Spinal cord (tissue), 4 donors: ENCODE measurements around the gene EDA. TPM values are rescaled to one million over a fixed set of nuclear protein-coding genes. Genes with fewer than 3 reads are reported as not detected.
A peak's percentile ranks its signal among the peaks of the same experiment; 100 is the strongest.

Source experiments
- polyA plus RNA-seq, 2 donors: library from polyadenylated mRNA; unstranded; fragments of 120-200 nt; gene quantifications; one replicate each; pipeline ENCODE4 v1.2.1, GENCODE V29; 2013; ENCODE audit not compliant: insufficient read length in 2 of 2
- small RNA-seq: library from RNA; depleted of rRNA; stranded (forward); fragments of <200 nt; gene quantifications from one replicate; pipeline ENCODE3, GENCODE V24; 2014; ENCODE audit warnings: low replicate concordance
- total RNA-seq, 2 donors: library from RNA; depleted of rRNA in 1 of 2; stranded (reverse); fragments of 120-200 nt in 1 of 2; fragments of >200 nt in 1 of 2; gene quantifications; one replicate each; pipeline versions ENCODE4 v1.2.3 to v1.2.4, GENCODE V29; 2013 to 2014

EDA gene
- total and polyA plus RNA-seq, 4 donors, result 3.5 to 15.2 (median 6.9) TPM

Small RNAs within 50 kb of the gene (small RNA-seq; reads per million reads assigned to genes)
- gene MIR676 (1.9 reads per million, percentile 89 among the genes with 10 or more reads in this experiment), gene RF00012 (0.06 reads per million)

Other genes starting within 250 kb of the EDA start
- gene NALF2, start 111.8 kb upstream of the EDA start, total RNA-seq, result 1 to 10 TPM; 1.4 TPM
- gene NALF2, start 111.8 kb upstream of the EDA start, polyA plus RNA-seq, result 1 to 10 TPM; 8.9 to 9.5 TPM